ENCODE measurements around the gene HMOX1.
"Not testable (repeated sequence)": the region's sequence is repeated elsewhere in the genome, so short reads cannot be mapped to it uniquely, and the experiment has no call there.

The HMOX1 gene

GRCh38 chr22:35432228-35432905, 51.5 kb downstream of the HMOX1 start:
- no peak for DNase-seq (ENCODE audit: low read depth)

DNA sequence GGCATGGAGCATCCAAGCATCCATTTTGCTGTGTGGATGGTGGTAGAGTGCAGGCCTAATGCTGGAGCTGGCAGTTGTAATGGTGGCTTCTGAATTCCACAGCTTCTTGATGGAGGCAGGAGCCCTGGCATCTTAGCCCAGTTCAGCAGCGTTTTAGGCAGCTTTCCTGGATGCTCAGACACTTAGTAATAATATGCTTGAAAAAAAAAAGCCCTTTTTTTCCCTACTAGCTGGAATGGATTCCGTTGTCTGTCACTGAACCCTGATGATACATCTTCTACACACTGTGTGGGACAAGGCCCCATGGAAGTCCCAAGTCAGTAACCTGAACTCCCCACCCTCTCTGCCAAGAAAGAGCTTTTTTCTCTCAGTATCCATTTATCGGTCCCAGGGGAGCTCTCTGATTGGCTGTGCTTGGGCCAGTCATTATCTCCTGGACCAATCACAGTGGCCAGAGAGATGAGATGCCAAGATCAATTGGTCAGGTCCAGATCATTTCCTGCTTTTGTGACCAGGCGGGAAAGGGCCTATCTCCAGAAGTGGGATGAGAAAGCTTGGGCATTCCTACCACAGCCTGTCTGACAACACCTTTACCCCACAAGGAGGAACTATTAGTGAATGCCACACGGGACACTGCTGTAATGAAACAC, 53.3 kb downstream of the HMOX1 start:
- DNase-seq (ENCODE audit: low read depth) = no peak

DNA sequence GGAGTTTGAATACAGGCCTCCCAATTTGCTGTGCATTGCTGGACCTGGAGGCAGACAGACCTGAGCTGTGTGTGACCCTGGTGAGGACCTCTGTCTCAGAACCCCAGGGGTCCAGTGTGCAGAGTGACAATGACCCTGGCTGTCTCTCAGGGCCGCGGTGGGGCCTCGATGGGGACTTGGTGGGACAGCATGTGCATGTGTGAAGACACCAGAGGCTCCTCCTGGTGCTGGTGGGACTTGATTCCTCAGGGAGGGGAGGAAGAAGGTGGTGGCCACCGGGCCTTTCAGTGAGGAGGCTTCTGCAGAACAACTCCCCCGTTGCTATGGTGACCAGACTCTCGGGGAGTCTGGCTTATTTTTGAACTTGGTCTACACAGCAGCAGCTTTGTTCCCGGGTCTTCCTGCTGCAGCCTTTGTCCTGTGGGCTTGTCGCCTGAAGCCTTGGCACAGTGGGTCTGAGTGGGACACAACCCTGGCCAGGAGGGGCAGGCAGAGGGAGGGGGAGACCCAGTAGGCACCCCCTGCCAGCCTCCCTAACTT, 54.4 kb downstream of the HMOX1 start:
- DNase-seq (ENCODE audit: low read depth) = no peak

DNA sequence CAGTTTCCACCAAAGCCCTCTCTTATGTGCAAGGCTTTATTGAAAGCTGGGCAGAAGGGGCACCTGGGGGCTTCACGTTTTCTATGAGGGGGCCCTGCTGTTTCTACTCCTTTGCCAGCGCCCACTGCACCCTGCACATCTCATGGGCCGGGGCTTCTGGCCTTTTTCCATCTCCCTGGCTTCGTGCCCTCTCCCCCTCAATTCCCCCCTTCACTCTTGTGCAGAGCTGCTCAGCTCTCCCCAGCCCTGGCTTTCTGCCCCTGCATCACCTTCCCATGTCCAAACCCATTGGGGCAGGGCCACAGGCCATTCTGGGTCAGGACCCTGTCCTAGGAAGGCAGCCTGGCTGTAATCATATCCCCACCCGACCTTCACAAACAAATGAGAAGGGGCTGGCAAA, 55.5 kb downstream of the HMOX1 start:
- DNase-seq (ENCODE audit: low read depth) = no peak

DNA sequence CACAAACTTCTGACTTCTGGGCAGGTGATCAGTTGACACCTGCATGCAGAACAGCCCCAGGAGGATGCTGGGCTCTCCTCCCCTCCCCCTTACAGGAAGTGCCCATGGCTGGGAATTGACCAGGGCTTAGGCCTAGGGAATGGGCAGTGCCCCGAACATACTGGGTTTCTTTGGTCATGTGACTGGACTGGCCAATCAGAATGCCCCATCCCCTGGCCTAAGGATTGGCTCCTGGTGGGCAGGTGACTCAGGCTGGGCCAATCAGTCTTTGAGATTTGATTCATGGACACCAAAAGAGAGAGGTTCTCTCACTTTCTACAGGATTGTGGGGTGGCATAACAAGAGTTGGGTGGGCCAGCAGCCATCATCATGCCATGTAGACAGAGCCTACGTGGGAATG, 56.2 kb downstream of the HMOX1 start:
- no peak for DNase-seq (ENCODE audit: low read depth)

- DNase-seq (ENCODE audit: low read depth) = not testable (repeated sequence)
These were observed 57.9 kb downstream of the HMOX1 start for GRCh38 chr22:35438673-35439364.

GRCh38 chr22:35439365-35439717, 58.4 kb downstream of the HMOX1 start:
- DNase-seq (ENCODE audit: low read depth) = no peak

DNA sequence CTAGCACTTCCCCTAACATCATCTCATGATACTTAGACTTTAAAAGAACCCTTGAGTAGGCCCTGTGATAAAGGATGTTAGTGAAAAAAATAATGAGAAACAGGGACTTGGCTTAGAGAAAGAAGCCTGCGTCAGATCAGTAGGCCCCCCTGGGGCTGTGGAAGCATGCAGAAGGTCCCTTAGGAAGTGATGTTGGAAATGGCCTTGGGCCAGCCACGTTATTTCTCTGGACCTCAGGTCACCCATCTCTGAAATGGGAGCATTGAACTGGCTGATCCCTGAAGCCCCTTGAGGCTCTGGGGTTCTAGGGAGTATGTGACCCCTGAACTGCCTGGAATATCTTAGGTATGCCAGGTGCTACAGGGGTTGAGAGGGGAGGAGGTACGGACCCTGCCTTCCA, 59.2 kb downstream of the HMOX1 start:
- no peak for DNase-seq (ENCODE audit: low read depth)

DNA sequence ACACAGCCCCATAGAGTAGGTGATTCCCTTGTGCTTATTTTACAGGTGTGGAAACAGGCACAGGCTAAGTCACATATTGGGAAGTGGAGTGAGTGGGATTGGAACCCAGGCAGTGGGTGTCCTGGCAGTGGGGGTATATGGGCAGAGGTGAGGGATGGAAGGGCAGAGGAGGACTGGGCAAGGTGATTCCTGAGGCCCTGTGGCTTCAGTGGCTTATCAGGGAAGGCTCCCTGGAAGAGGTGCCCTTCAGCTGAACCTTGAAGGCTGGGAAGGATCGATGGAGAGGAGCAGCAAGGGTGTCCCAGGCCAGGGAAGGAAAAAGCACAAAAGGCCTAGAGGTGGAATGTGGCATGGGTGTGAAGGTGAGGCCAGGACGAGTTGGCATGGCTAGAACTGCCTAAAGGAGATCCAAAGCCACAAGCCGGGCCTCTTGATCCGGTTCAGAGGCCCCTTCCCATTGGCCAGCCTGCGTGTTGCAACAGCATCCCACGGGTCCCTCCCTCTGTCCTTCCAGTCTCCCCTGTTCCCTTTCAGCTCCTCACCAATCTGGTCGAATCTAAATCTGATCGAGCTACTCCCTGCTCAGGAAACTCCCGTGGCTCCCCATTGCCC, 60.7 kb downstream of the HMOX1 start:
- DNase-seq (ENCODE audit: low read depth) = no peak

- DNase-seq (ENCODE audit: low read depth) = no peak
These were observed 61.6 kb downstream of the HMOX1 start for GRCh38 chr22:35442471-35442870.

DNA sequence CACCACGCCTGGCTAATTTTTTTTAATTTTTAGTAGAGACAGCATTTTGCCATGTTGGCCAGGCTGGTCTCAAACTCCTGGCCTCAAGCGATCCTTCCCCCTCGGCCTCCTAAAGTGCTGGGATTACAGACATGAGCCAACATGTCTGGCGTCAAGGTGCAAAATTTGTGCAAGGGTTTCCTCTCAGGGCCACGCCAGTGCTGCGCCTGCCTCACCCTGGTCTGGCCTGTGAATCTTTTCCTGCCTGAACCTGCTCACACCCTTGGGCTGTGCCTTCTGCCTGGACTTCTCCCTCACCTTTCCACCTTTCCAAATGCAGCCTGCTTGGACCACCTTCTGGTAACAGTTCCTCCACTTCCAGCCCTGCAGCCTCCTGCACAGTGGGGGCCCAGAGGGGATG, 62.4 kb downstream of the HMOX1 start:
- no peak for DNase-seq (ENCODE audit: low read depth)
